ENCODE data around the gene MRLN. TPM values are rescaled to one million over a fixed set of nuclear protein-coding genes. Genes with fewer than 3 reads are reported as not detected.
"Not testable (repeated sequence)": the region's sequence is repeated elsewhere in the genome, so short reads cannot be mapped to it uniquely, and the experiment has no call there.

MRLN gene
- total RNA-seq, 1 donor from 2014 or later, result not detected

- DNase-seq (ENCODE audit: low spot score in 2 of 2), result no peak
- FAIRE-seq, result no peak
Measured at GRCh38 chr10:59748834-59749233, 4.4 kb downstream of the MRLN start.

GRCh38 chr10:59745163-59745650 lies 8.0 kb downstream of the MRLN start:
- no peak for FAIRE-seq
- DNase-seq (ENCODE audit: low spot score in 2 of 2), result no peak

- FAIRE-seq, result not testable (repeated sequence)
Measured at GRCh38 chr10:59744762-59745161, 8.5 kb downstream of the MRLN start.

GRCh38 chr10:59744156-59744555 lies 9.1 kb downstream of the MRLN start:
- not testable (repeated sequence) for DNase-seq (ENCODE audit: low spot score in 2 of 2); FAIRE-seq

More at GRCh38 chr10:59744762-59745161, 8.5 kb downstream of the MRLN start:
- not testable (repeated sequence) for DNase-seq (ENCODE audit: low spot score in 2 of 2)

GRCh38 chr10:59741583-59741982 lies 11.7 kb downstream of the MRLN start:
- no peak for FAIRE-seq
- DNase-seq (ENCODE audit: low spot score in 2 of 2), result no peak

- FAIRE-seq (no peak), DNase-seq (ENCODE audit: low spot score in 2 of 2) (no peak)
Measured at GRCh38 chr10:59741048-59741447, 12.2 kb downstream of the MRLN start.

- FAIRE-seq (no peak), DNase-seq (ENCODE audit: low spot score in 2 of 2) (no peak)
Measured at GRCh38 chr10:59736749-59737148, 16.5 kb downstream of the MRLN start.

GRCh38 chr10:59735296-59735695 lies 18.0 kb downstream of the MRLN start:
- FAIRE-seq, result no peak
- DNase-seq (ENCODE audit: low spot score in 2 of 2), result no peak

- DNase-seq (ENCODE audit: low spot score in 2 of 2) (no peak), FAIRE-seq (no peak)
Measured at GRCh38 chr10:59734014-59734462, 19.2 kb downstream of the MRLN start.

- FAIRE-seq; DNase-seq (ENCODE audit: low spot score in 2 of 2): not testable (repeated sequence)
Measured at GRCh38 chr10:59733321-59734013, 19.8 kb downstream of the MRLN start.

GRCh38 chr10:59732849-59733248 lies 20.4 kb downstream of the MRLN start:
- not testable (repeated sequence) for FAIRE-seq; DNase-seq (ENCODE audit: low spot score in 2 of 2)

- DNase-seq (ENCODE audit: low spot score in 2 of 2), result not testable (repeated sequence)
Measured at GRCh38 chr10:59729167-59729566, 24.1 kb downstream of the MRLN start.

GRCh38 chr10:59724098-59724938 lies 28.9 kb downstream of the MRLN start:
- FAIRE-seq, result no peak
- DNase-seq (ENCODE audit: low spot score in 2 of 2), result no peak

More at GRCh38 chr10:59729167-59729566, 24.1 kb downstream of the MRLN start:
- not testable (repeated sequence) for FAIRE-seq

- DNase-seq (ENCODE audit: low spot score in 2 of 2) (no peak), FAIRE-seq (no peak)
Measured at GRCh38 chr10:59720377-59720776, 32.9 kb downstream of the MRLN start.

- DNase-seq (ENCODE audit: low spot score in 2 of 2), result no peak
Measured at GRCh38 chr10:59719374-59719773, 33.9 kb downstream of the MRLN start.

GRCh38 chr10:59718257-59718656 lies 35.0 kb downstream of the MRLN start:
- DNase-seq (ENCODE audit: low spot score in 2 of 2), result no peak

More at GRCh38 chr10:59719374-59719773, 33.9 kb downstream of the MRLN start:
- no peak for FAIRE-seq

GRCh38 chr10:59713196-59713821 lies 39.9 kb downstream of the MRLN start:
- FAIRE-seq (no peak), DNase-seq (ENCODE audit: low spot score in 2 of 2) (no peak)

More at GRCh38 chr10:59718257-59718656, 35.0 kb downstream of the MRLN start:
- FAIRE-seq, result no peak

- DNase-seq (ENCODE audit: low spot score in 2 of 2), result no peak
- FAIRE-seq, result no peak
Measured at GRCh38 chr10:59711871-59712494, 41.3 kb downstream of the MRLN start.

- peak; percentile 74 to 82 for DNase-seq (ENCODE audit: low spot score in 2 of 2)
- FAIRE-seq, result no peak
Measured at GRCh38 chr10:59709395-59710125, 43.7 kb downstream of the MRLN start, which contains the start of gene SLC16A9. TSS of gene SLC16A9 (minus strand) at chr10:59709850. CDS start at chr10:59684291, 25,559 bp downstream.

Data from frontal cortex (tissue), 4 donors.